Ectodermal cell (in vitro differentiated cells): ENCODE measurements around the gene MSI2.
A peak's percentile ranks its signal among the peaks of the same experiment; 100 is the strongest.

Experiments used
- H3K27ac ChIP-seq: 2 replicates; pipeline ENCODE4 v1.7.0; 2013; ENCODE audit warnings: mild to moderate bottlenecking, low read depth, low read length; ENCODE audit not compliant: insufficient read depth, poor library complexity, severe bottlenecking
- H3K27me3 ChIP-seq: 2 replicates; pipeline ENCODE4 v1.7.0; 2013; ENCODE audit warnings: mild to moderate bottlenecking, low read length; ENCODE audit not compliant: insufficient read depth, control insufficient read depth, poor library complexity, severe bottlenecking
- H3K36me3 ChIP-seq: one replicate; pipeline ENCODE4 v1.7.0; 2013; ENCODE audit warnings: low read length; ENCODE audit not compliant: control insufficient read depth, insufficient read depth
- H3K4me1 ChIP-seq: one replicate; pipeline ENCODE4 v1.7.0; 2013; ENCODE audit warnings: low read length; ENCODE audit not compliant: control insufficient read depth, insufficient read depth
- H3K4me3 ChIP-seq: 2 replicates; pipeline ENCODE4 v1.7.0; 2013; ENCODE audit warnings: low read depth, low read length, control low read depth; ENCODE audit not compliant: insufficient read depth
- H3K9me3 ChIP-seq: 2 replicates; pipeline ENCODE4 v1.7.0; 2013; ENCODE audit warnings: mild to moderate bottlenecking, low read length, moderate library complexity; ENCODE audit not compliant: control insufficient read depth
- WGBS, 2 experiments: methylation state at CpG; one replicate each; pipeline ENCODE4 v1.1.7; 2013; ENCODE audit warnings: missing lambda C conversion rate in 2 of 2; 5-methylcytosine and 5-hydroxymethylcytosine counted together

The MSI2 gene

DNA sequence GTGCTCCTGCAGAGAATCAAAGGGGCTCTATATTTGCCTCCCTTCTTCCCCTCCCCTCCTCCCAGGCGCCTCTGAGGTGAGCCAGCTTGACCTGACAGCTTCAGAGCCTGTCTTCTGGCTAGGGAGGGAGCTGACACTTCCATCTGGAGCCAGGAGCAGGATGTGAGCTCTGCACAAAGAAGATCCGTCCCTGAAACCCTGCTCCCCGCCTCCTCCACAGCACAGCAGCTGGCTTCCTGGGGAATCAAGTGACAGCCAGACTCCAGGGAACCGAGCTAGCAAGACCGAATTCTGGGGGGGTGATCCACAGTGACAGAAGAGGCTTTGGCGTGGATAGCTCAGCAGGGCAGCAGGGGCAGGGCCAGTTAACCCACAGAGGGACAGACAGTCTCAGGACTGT lies 451.6 kb downstream of the MSI2 start:
- Histone ChIP-seq H3K4me1 (peaks cover 28% of the 10 kb centered on the region), H3K4me3 (peak overlapping the region; percentile 8), H3K36me3 (no peaks in the 10 kb centered on the region), H3K27ac (no peak overlapping the region), H3K9me3 (no peaks in the 10 kb centered on the region), H3K27me3 (no peaks in the 10 kb centered on the region)
- 1% methylated on average over 6 of the region's 6 CpGs for WGBS, 2 experiments

- Histone ChIP-seq H3K4me3 (no peak overlapping the region), H3K4me1 (peaks cover 28% of the 10 kb centered on the region), H3K9me3 (no peaks in the 10 kb centered on the region), H3K27me3 (no peaks in the 10 kb centered on the region), H3K27ac (no peak overlapping the region), H3K36me3 (no peaks in the 10 kb centered on the region)
- 33 to 37% methylated on average over 2 of the region's 2 CpGs for WGBS, 2 experiments
These were observed 452.1 kb downstream of the MSI2 start for GRCh38 chr17:57708410-57708809.

DNA sequence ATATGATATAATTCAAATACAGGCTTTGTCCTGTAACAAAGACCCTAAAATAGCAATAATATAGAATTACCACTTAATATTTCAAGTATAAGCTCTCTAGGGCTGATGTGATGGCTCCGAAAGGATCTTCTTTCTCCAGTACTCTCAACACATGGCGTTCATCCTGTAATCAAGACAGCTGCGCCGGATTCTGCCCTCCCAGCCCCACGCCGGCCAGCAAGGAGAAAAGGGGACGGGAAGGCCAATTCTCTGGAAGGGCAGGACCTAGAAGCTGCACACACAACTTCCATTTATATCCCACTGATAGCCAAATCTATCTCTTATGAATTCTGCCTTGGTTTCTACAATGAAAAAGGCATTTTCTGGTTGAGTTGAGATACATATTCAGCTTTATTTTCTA lies 456.8 kb downstream of the MSI2 start:
- H3K27ac ChIP-seq, result no peak overlapping the region
- peaks cover 6% of the 10 kb centered on the region for H3K4me1 ChIP-seq
- WGBS, 2 experiments, result 90 to 94% methylated on average over 7 of the region's 7 CpGs
- H3K27me3 ChIP-seq, result no peaks in the 10 kb centered on the region
- H3K4me3 ChIP-seq, result no peak overlapping the region
- H3K36me3 ChIP-seq, result no peaks in the 10 kb centered on the region
- H3K9me3 ChIP-seq, result no peaks in the 10 kb centered on the region

GRCh38 chr17:57714665-57715180 lies 458.4 kb downstream of the MSI2 start:
- H3K36me3 ChIP-seq, result no peaks in the 10 kb centered on the region
- H3K27me3 ChIP-seq, result no peaks in the 10 kb centered on the region
- no peak overlapping the region for H3K27ac ChIP-seq
- H3K4me1 ChIP-seq, result no peaks in the 10 kb centered on the region
- H3K9me3 ChIP-seq, result no peaks in the 10 kb centered on the region
- H3K4me3 ChIP-seq, result no peak overlapping the region
- WGBS, 2 experiments, result 86 to 89% methylated on average over 7 of the region's 7 CpGs

DNA sequence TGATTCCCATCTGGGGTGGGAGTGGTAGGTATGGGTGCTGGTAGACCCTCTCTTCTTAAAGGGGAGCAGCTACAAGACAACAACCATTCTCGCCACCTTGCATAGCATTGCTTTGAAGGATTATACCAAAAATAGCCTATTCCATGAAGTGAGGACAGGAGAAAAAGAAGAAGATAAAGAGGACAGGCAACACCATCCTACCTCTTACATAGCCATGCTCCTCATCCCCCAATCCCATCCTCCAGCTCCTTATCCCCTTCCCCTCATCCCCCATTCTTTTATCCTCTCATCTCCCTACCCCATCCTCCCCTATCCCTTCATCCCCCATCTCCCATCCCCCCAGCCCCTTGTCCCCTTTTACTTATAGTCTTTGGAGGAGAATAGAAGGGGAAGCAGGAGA lies 459.7 kb downstream of the MSI2 start:
- WGBS, 2 experiments, result 90 to 100% methylated on average over 1 of the region's 1 CpG
- Histone ChIP-seq H3K4me3 (no peak overlapping the region), H3K9me3 (no peaks in the 10 kb centered on the region), H3K27me3 (no peaks in the 10 kb centered on the region), H3K27ac (no peak overlapping the region), H3K36me3 (no peaks in the 10 kb centered on the region), H3K4me1 (no peaks in the 10 kb centered on the region)

GRCh38 chr17:57718878-57719277 lies 462.6 kb downstream of the MSI2 start:
- WGBS, 2 experiments, result 86 to 89% methylated on average over 8 of the region's 8 CpGs
- Histone ChIP-seq H3K27me3 (no peaks in the 10 kb centered on the region), H3K9me3 (no peaks in the 10 kb centered on the region), H3K4me1 (peaks cover 11% of the 10 kb centered on the region), H3K4me3 (no peak overlapping the region), H3K27ac (no peak overlapping the region), H3K36me3 (no peaks in the 10 kb centered on the region)

DNA sequence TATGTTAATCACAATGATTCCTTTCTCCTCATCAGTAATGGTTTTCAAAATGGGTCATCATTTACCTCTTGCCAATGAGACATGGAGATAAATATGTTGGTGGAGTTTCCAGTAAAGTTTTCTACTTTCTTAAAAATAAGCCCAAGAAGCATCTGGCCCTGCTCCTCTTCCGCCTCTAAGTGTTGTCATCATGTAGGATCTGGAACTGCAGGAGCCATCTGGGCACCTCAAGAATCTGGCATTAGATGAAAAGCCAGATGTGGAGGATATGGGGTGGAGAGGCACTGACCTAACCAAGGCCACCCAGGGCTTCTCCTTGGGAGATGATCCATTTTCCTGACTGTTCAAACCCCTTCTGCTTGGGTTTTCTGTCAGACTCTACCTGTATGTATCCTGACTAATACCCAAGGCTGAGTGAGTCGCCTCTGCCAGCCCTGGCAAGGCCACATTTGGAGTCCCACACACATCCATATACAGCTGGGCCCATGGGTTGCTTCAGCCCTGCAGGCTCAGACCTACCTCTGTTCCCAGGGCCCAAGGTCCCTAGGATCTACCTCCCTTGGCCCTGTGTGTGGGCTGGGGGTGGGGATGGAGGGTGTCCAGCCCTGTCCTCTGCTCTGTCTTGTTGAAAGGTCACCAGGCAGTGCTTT lies 464.2 kb downstream of the MSI2 start:
- no peak overlapping the region for H3K27ac ChIP-seq
- no peak overlapping the region for H3K4me3 ChIP-seq
- peaks cover 18% of the 10 kb centered on the region for H3K4me1 ChIP-seq
- H3K9me3 ChIP-seq, result no peaks in the 10 kb centered on the region
- no peaks in the 10 kb centered on the region for H3K36me3 ChIP-seq
- 91 to 96% methylated on average over 2 of the region's 2 CpGs for WGBS, 2 experiments
- no peaks in the 10 kb centered on the region for H3K27me3 ChIP-seq

- Histone ChIP-seq H3K27me3 (no peaks in the 10 kb centered on the region), H3K27ac (no peak overlapping the region), H3K4me3 (no peak overlapping the region), H3K36me3 (no peaks in the 10 kb centered on the region), H3K9me3 (no peaks in the 10 kb centered on the region), H3K4me1 (peaks cover 18% of the 10 kb centered on the region)
- 97% methylated on average over 3 of the region's 3 CpGs for WGBS, 2 experiments
These were observed 465.8 kb downstream of the MSI2 start for GRCh38 chr17:57721967-57722703.

DNA sequence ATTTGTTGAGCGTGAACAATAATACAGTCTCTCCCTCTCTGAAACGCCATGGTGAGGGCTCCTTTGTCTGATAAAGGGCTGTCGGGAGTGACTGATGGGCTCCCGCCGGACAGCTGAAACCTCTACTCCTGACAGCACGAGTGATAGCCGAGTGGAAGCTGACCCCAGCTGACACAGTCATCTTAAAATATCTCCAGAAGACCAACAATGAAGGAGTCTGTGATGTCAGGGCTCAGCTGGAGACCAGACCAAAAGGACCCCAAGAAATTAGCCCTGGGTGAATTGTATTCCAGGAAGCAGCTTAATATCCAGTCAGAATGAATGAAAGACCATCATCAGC lies 466.4 kb downstream of the MSI2 start:
- Histone ChIP-seq H3K27me3 (no peaks in the 10 kb centered on the region), H3K4me3 (no peak overlapping the region), H3K4me1 (peaks cover 18% of the 10 kb centered on the region), H3K9me3 (no peaks in the 10 kb centered on the region), H3K27ac (no peak overlapping the region), H3K36me3 (no peaks in the 10 kb centered on the region)
- 64 to 72% methylated on average over 7 of the region's 7 CpGs for WGBS, 2 experiments

DNA sequence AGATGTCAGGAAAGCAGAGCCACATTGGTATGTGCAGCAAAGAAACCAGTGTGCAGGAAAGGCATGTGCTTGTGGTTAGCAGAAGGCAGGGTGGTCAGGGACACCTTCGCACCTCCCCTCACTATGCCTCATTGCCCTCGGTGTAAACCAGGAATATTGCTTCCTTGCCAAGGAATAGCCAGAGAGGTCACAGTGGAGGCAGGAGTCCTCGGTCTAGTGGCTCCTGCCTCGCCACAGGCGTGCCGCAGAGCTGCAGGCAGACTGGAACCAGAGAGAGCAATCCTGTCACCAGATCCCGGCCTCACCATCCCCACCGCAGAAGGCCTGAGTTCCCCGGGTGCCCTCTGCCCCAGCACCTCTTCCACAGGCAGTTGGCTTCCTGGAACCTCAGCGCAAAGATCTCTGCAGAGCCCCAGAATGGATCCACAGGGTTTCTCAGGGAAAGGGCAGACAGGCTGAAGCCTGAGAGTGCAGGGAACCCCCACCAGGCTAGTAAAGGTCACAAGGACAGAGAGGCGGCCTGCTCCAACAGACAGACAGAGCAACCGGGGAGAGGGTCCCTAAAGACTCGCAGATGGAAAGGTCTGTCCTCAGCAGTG lies 467.2 kb downstream of the MSI2 start:
- WGBS, 2 experiments, result 83 to 86% methylated on average over 13 of the region's 13 CpGs
- no peaks in the 10 kb centered on the region for H3K27me3 ChIP-seq
- H3K27ac ChIP-seq, result peak overlapping the region; percentile 45
- H3K9me3 ChIP-seq, result no peaks in the 10 kb centered on the region
- no peaks in the 10 kb centered on the region for H3K36me3 ChIP-seq
- no peak overlapping the region for H3K4me3 ChIP-seq
- peaks cover 18% of the 10 kb centered on the region for H3K4me1 ChIP-seq
